Activated CD4-positive, alpha-beta T cell treated with anti-CD3 and anti-CD28 coated beads, Interleukin-2, Interleukin-4, amounts not matched to agents 100 ng/mL and 50 ng/mL, durations not matched to agents 16 hours and 8 hours (primary cell): Measurements from ENCODE around the gene EGF.
"Not testable (repeated sequence)": the region's sequence is repeated elsewhere in the genome, so short reads cannot be mapped to it uniquely, and the experiment has no call there.

Experiments
- DNase-seq: peaks from one replicate; pipeline ENCODE4 v3.0.0-alpha.2; 2020; ENCODE audit warnings: low spot score

EGF gene

GRCh38 chr4:110039164-110039563, 126.5 kb downstream of the EGF start:
- not testable (repeated sequence) for DNase-seq

DNA sequence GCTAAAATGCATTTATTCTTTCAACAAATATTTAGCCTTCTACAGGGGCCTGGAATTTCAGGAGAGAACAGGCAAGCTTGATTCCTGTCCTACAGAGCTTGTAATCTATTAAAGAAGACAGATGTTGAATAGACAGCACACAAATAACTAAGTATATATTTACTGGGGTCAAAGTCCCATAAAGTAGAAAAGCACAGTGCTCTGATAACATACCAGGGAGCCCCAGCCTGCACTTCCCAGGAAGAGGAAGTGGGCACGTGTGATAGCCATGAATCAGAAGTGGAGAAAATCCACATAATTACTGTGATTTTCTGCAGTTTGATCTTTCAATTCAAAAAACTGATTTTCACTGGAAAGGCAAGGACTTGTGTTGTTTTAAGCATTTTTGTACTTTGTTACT, 129.1 kb downstream of the EGF start:
- DNase-seq = no peak

- no peak for DNase-seq
Observed at GRCh38 chr4:110042545-110043517, 130.1 kb downstream of the EGF start.

DNA sequence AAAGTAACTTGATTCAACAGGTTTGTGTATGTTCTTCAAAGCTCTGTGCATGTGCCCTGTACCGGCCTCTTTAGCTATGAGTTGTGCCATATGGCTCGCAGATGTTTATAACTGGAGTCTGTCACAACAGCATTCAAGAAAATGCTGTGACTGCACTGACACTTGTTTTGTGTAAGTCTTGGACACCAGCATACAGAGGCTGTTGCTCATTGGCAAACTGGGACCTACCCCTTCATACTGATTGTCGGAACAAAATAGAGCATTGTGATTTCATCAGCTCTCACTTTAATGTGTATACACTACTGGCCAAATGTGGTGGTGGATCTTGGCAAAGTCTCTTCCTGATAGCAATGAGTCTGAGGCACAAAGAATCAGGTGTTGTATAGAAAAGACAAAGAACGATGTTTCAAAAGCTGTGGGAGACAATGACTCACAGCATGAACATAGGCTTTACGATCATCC, 133.9 kb downstream of the EGF start:
- no peak for DNase-seq

GRCh38 chr4:110049951-110050925, 137.6 kb downstream of the EGF start:
- peak; percentile 56 for DNase-seq

GRCh38 chr4:110055158-110055768, 142.6 kb downstream of the EGF start:
- peak; percentile 53 for DNase-seq

DNA sequence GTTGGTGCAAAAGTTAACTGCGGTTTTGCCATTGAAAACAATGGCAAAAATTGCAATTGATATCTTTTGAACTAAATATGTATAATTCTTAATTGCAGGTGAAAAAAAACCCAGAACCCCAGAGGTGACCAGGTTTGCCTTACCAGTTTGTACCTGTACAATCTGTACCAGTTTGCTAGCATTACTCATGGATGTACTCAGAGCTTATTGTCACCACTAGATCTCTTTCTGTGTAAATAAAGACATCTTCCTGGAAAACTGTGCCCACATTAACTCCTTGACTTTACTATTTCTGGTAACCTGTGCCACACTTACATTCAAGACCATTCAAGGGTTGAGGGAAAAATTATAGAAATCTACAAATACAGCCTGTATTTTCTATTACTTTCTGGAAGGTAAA, 146.0 kb downstream of the EGF start:
- no peak for DNase-seq

GRCh38 chr4:110059556-110060191, 147.0 kb downstream of the EGF start:
- peak; percentile 36 for DNase-seq

DNA sequence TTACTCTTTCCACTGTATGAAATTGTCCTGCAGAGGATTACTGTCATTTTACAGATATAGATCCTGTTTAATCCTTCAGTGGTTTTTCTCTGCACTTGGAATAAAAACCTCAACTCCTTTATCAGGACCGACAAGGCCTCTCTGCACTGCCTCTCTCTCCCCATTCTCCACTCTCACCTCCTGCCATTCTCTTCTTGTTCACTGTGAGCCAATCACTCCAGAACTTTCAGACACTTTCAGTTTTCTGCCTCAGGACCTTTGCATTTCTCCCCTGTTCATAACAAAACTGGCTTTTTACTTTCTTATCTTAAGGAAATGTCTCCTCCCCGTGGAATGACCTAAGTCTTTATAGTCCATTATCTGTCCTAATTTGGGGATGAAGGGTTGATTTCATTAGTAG, 148.4 kb downstream of the EGF start:
- DNase-seq = no peak
